Thyroid gland (tissue), 4 donors: ENCODE data around the gene UBXN10.

Experiments
- CTCF ChIP-seq, 6 experiments: fragments of 200-600 bp in 3 of 6; fragments of 450-650 bp in 3 of 6; sonication (generic) in 3 of 6; IDR thresholded peaks; one replicate each; pipeline ENCODE4 v1.5.1; 2016 to 2019; ENCODE audit warnings: antibody characterized with exemption in 6 of 6, mild to moderate bottlenecking in 2 of 6, inconsistent platforms in 1 of 6, moderate library complexity in 1 of 6
- POLR2A ChIP-seq, 2 donors: fragments of 450-650 bp; IDR thresholded peaks; one replicate each; pipeline ENCODE4 v1.6.1; 2017; ENCODE audit warnings: antibody characterized with exemption in 2 of 2, mild to moderate bottlenecking in 2 of 2, moderate library complexity in 1 of 2

GRCh38 chr1:20202166-20202565 lies 16.3 kb downstream of the UBXN10 start:
- TF ChIP-seq CTCF (IDR thresholded peaks at IDR 0.05): no peak
- no peak for TF ChIP-seq POLR2A (IDR thresholded peaks at IDR 0.05)
